Measurements from ENCODE around the gene RFT1. TPM values are rescaled to one million over a fixed set of nuclear protein-coding genes. Genes with fewer than 3 reads are reported as not detected.

The RFT1 gene
- total RNA-seq, 1 experiment from 2014 or later = 26.3 TPM

- TF ChIP-seq ZNF232 (CRISPR knock-in tag; IDR thresholded peaks at IDR 0.05) = no peak
- TF ChIP-seq, protein P1, sequence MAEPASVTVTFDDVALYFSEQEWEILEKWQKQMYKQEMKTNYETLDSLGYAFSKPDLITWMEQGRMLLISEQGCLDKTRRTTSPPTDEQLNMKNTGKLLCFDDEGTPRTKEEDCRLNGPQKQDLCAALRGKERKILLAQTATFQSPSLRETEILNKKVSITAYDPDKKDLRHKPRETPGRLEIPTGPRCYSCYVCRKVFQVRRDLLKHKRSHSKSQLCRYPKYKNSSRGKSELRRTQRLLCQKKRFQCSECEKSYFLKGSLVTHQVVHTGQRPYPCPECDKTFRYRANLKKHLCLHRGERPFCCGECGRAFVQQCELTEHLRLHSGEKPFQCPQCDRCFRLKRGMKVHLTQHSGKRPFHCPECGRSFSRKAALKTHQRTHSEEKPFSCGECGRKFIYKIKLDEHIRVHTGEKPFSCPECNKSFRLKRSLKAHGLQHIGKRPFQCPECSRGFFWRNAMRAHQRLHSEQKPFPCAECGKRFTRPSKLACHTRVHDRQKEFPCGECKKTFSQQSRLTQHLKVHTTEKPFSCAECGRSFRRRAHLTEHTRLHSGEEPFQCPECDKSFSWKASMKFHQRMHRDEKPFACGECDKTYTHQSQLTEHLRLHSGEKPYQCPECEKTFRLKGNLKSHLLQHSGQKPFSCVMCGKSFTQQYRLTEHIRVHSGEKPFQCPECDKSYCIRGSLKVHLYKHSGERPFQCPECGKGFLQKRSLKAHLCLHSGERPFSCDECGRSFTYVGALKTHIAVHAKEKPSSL (CRISPR knock-in tag; conservative IDR thresholded peaks at IDR 0.05) = no peak
- no peak for TF ChIP-seq ZNF416 (CRISPR knock-in tag; IDR thresholded peaks at IDR 0.05)
- TF ChIP-seq ZBTB21 (CRISPR knock-in tag; IDR thresholded peaks at IDR 0.05; ENCODE audit: borderline replicate concordance) = no peak
- no peak for TF ChIP-seq CDX4 (CRISPR knock-in tag; IDR thresholded peaks at IDR 0.05; ENCODE audit: borderline replicate concordance)
- TF ChIP-seq HMGA2 (CRISPR knock-in tag; IDR thresholded peaks at IDR 0.05) = no peak
- no peak for TF ChIP-seq GRHL2 (CRISPR knock-in tag; IDR thresholded peaks at IDR 0.05; ENCODE audit: insufficient replicate concordance, severe bottlenecking)
- TF ChIP-seq, protein P2, sequence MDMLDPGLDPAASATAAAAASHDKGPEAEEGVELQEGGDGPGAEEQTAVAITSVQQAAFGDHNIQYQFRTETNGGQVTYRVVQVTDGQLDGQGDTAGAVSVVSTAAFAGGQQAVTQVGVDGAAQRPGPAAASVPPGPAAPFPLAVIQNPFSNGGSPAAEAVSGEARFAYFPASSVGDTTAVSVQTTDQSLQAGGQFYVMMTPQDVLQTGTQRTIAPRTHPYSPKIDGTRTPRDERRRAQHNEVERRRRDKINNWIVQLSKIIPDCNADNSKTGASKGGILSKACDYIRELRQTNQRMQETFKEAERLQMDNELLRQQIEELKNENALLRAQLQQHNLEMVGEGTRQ (CRISPR knock-in tag; IDR thresholded peaks at IDR 0.05) = no peak
- no peak for TF ChIP-seq MYBL2 (CRISPR knock-in tag; IDR thresholded peaks at IDR 0.05)
- TF ChIP-seq FOXK1 (CRISPR knock-in tag; IDR thresholded peaks at IDR 0.05) = no peak
- no peak for TF ChIP-seq ZNF671 (CRISPR knock-in tag; IDR thresholded peaks at IDR 0.05)
- TF ChIP-seq E2F1 (CRISPR knock-in tag; IDR thresholded peaks at IDR 0.05) = no peak
Measured at GRCh38 chr3:53153264-53153823, 23.1 kb upstream of the RFT1 start (continued).

GRCh38 chr3:53151870-53152660 lies 21.8 kb upstream of the RFT1 start:
- Mint-ChIP-seq H3K9me3 (no peaks in the 10 kb centered on the region), H3K4me3 (no peak overlapping the region), H3K27me3 (ENCODE audit: low read depth) (no peaks in the 10 kb centered on the region), H3K36me3 (no peaks in the 10 kb centered on the region), H3K4me1 (peaks cover 5% of the 10 kb centered on the region), H3K27ac (no peak overlapping the region)
- DNase-seq (ENCODE audit: low spot score) = no peak
- POLR2A ChIA-PET = no interaction called here
- TF ChIP-seq AR (CRISPR knock-in tag; IDR thresholded peaks at IDR 0.05) = no peak
- no peak for TF ChIP-seq MYBL2 (CRISPR knock-in tag; IDR thresholded peaks at IDR 0.05)
- no peak for TF ChIP-seq TEAD1 (CRISPR knock-in tag; IDR thresholded peaks at IDR 0.05)
- TF ChIP-seq GRHL2 (CRISPR knock-in tag; IDR thresholded peaks at IDR 0.05; ENCODE audit: insufficient replicate concordance, severe bottlenecking) = no peak
- TF ChIP-seq SMAD3 (CRISPR knock-in tag; IDR thresholded peaks at IDR 0.05; ENCODE audit: borderline replicate concordance) = no peak
- no peak for TF ChIP-seq GTF2I (CRISPR knock-in tag; conservative IDR thresholded peaks at IDR 0.05)
- TF ChIP-seq, protein P3, sequence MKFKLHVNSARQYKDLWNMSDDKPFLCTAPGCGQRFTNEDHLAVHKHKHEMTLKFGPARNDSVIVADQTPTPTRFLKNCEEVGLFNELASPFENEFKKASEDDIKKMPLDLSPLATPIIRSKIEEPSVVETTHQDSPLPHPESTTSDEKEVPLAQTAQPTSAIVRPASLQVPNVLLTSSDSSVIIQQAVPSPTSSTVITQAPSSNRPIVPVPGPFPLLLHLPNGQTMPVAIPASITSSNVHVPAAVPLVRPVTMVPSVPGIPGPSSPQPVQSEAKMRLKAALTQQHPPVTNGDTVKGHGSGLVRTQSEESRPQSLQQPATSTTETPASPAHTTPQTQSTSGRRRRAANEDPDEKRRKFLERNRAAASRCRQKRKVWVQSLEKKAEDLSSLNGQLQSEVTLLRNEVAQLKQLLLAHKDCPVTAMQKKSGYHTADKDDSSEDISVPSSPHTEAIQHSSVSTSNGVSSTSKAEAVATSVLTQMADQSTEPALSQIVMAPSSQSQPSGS (CRISPR knock-in tag; IDR thresholded peaks at IDR 0.05; ENCODE audit: borderline replicate concordance, low read depth) = no peak
- CTCF ChIA-PET = no interaction called here
- no peak for ATAC-seq

Data from WTC11 (cell line).